DOHH2 (cell line): Measurements from ENCODE around the gene KLF16.
A peak's percentile ranks its signal among the peaks of the same experiment; 100 is the strongest.

Source experiments
- H3F3A ChIP-seq: fragments of 200-600 bp; sonication (generic), shearing (Covaris generic); 2 replicates; pipeline ENCODE4 v1.6.0; 2016; ENCODE audit warnings: antibody characterized with exemption, mild to moderate bottlenecking; ENCODE audit not compliant: control insufficient read depth, insufficient read depth
- H3K27ac ChIP-seq: fragments of 200-600 bp; sonication (generic); 2 replicates; pipeline ENCODE4 v1.5.1; 2014; ENCODE audit warnings: low read depth, mild to moderate bottlenecking, low read length, moderate library complexity
- H3K27me3 ChIP-seq: fragments of 200-600 bp; sonication (generic); 2 replicates; pipeline ENCODE4 v1.6.1; 2014; ENCODE audit warnings: mild to moderate bottlenecking, low read length, mixed read lengths; ENCODE audit not compliant: control insufficient read depth
- H3K36me3 ChIP-seq: fragments of 200-600 bp; sonication (generic); 2 replicates; pipeline ENCODE4 v1.6.1; 2014; ENCODE audit warnings: mild to moderate bottlenecking, low read length, moderate library complexity, mixed read lengths; ENCODE audit not compliant: control insufficient read depth
- H3K4me1 ChIP-seq: fragments of 200-600 bp; sonication (generic); 2 replicates; pipeline ENCODE4 v1.6.1; 2014; ENCODE audit warnings: mild to moderate bottlenecking, low read length, mixed read lengths; ENCODE audit not compliant: control insufficient read depth
- H3K4me2 ChIP-seq: fragments of 200-600 bp; sonication (generic); 2 replicates; pipeline ENCODE4 v1.6.0; 2014; ENCODE audit warnings: mild to moderate bottlenecking, low read length, moderate library complexity
- H3K4me3 ChIP-seq: fragments of 200-600 bp; sonication (generic); 2 replicates; pipeline ENCODE4 v1.5.1; 2014; ENCODE audit warnings: mild to moderate bottlenecking, low read length, mixed read lengths
- H3K79me2 ChIP-seq: fragments of 200-600 bp; sonication (generic); 2 replicates; pipeline ENCODE4 v1.6.1; 2014; ENCODE audit warnings: mild to moderate bottlenecking, low read length, mixed read lengths; ENCODE audit not compliant: control insufficient read depth
- H3K9me2 ChIP-seq: fragments of 200-600 bp; sonication (generic); replicated peaks from 2 replicates; pipeline ENCODE4 v1.6.1; 2014; ENCODE audit warnings: mild to moderate bottlenecking, low read length, mixed read lengths; ENCODE audit not compliant: control insufficient read depth
- H3K9me3 ChIP-seq: fragments of 200-600 bp; sonication (generic); 2 replicates; pipeline ENCODE4 v1.6.1; 2014; ENCODE audit warnings: antibody characterized with exemption, low read length, mixed read lengths; ENCODE audit not compliant: control insufficient read depth, insufficient read depth
- H4K20me1 ChIP-seq: fragments of 200-600 bp; sonication (generic); 2 replicates; pipeline ENCODE4 v1.6.0; 2014; ENCODE audit warnings: low read depth, mild to moderate bottlenecking, antibody characterized with exemption, low read length, moderate library complexity; ENCODE audit not compliant: control insufficient read depth, insufficient read depth
- EZH2phosphoT487 ChIP-seq: fragments of 200-600 bp; sonication (generic); IDR thresholded peaks from 2 replicates; pipeline ENCODE4 v1.6.1; 2017; ENCODE audit warnings: borderline replicate concordance, mild to moderate bottlenecking, antibody characterized with exemption, low read length, moderate library complexity, mixed read lengths
- TF ChIP-seq, protein P1 (sequence below): fragments of 200-600 bp; sonication (generic); IDR thresholded peaks from one replicate; pipeline ENCODE4 v1.5.1; 2014; ENCODE audit warnings: antibody characterized with exemption, mild to moderate bottlenecking, low read depth, low read length; ENCODE audit not compliant: poor library complexity, severe bottlenecking

The KLF16 gene

DNA sequence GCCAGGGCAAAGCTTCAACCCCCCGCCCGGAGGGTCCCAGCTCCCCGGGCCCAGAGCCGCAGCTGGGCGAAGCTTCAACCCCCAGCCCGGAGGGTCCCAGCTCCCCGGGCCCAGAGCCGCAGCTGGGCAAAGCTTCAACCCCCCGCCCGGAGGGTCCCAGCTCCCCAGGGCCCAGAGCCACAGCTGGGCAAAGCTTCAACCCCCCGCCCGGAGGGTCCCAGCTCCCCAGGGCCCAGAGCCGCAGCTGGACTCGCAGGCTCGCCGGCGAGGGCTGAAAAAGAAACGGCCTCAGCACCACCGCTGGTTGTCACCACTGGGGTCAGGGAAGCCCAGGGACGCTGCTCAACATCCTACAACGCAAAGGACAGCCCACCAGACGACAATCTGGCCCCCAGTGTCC, 20.3 kb downstream of the KLF16 start:
- Histone ChIP-seq H3K36me3 (peaks cover 53% of the 10 kb centered on the region), H3K4me2 (no peak overlapping the region), H4K20me1 (peaks cover 34% of the 10 kb centered on the region), H3K4me1 (peaks cover 41% of the 10 kb centered on the region), H3K27me3 (no peaks in the 10 kb centered on the region), H3K9me3 (no peaks in the 10 kb centered on the region), H3K79me2 (peaks cover 99% of the 10 kb centered on the region), H3F3A (no peaks in the 10 kb centered on the region), H3K27ac (no peak overlapping the region), H3K9me2 (no peaks in the 10 kb centered on the region), H3K4me3 (no peak overlapping the region)
- no peak for TF ChIP-seq EZH2phosphoT487
- TF ChIP-seq, protein P1, sequence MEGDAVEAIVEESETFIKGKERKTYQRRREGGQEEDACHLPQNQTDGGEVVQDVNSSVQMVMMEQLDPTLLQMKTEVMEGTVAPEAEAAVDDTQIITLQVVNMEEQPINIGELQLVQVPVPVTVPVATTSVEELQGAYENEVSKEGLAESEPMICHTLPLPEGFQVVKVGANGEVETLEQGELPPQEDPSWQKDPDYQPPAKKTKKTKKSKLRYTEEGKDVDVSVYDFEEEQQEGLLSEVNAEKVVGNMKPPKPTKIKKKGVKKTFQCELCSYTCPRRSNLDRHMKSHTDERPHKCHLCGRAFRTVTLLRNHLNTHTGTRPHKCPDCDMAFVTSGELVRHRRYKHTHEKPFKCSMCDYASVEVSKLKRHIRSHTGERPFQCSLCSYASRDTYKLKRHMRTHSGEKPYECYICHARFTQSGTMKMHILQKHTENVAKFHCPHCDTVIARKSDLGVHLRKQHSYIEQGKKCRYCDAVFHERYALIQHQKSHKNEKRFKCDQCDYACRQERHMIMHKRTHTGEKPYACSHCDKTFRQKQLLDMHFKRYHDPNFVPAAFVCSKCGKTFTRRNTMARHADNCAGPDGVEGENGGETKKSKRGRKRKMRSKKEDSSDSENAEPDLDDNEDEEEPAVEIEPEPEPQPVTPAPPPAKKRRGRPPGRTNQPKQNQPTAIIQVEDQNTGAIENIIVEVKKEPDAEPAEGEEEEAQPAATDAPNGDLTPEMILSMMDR = no peak

DNA sequence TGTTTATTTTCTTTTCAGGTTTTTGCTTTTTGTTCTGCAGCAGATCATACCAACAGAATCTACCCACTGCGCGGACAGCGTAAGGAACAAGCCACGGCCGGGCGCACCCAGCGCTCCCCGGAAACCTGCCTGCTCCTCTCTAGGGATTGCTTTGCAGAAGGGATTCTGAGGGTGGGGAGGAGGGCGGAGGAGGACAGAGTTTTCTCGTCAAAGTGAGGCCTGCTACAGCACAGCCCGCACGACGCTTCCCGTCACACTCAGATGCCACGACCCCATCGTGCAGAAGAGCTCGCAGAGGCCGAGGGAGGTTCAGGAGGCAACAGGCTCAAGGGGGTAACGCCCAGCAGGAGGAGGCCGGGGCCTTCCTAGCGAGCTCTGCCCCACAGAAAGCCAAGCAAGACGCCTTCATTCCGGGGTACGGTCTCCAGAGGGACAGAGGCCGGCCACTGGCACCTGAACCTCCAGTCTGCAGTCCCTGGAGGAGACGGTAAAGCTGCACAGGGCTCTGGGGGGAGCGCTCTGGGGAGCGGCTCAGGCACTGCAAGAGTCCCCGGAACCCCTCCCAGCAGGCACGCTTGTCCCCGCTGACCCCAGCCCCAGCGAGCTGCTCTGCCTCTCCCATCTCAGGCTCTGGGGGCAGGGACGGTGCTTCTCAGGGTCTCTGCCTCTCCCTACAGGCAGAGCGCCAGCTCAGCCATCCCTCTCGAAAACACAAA, 22.0 kb downstream of the KLF16 start:
- Histone ChIP-seq H3K9me2 (no peaks in the 10 kb centered on the region), H3F3A (no peaks in the 10 kb centered on the region), H3K9me3 (no peaks in the 10 kb centered on the region), H3K4me2 (no peak overlapping the region), H3K79me2 (peaks cover 99% of the 10 kb centered on the region), H3K4me3 (no peak overlapping the region), H3K4me1 (peaks cover 30% of the 10 kb centered on the region), H3K27me3 (no peaks in the 10 kb centered on the region), H3K36me3 (peaks cover 42% of the 10 kb centered on the region), H4K20me1 (peaks cover 31% of the 10 kb centered on the region), H3K27ac (no peak overlapping the region)
- TF ChIP-seq, protein P1 = no peak
- TF ChIP-seq EZH2phosphoT487 = no peak

DNA sequence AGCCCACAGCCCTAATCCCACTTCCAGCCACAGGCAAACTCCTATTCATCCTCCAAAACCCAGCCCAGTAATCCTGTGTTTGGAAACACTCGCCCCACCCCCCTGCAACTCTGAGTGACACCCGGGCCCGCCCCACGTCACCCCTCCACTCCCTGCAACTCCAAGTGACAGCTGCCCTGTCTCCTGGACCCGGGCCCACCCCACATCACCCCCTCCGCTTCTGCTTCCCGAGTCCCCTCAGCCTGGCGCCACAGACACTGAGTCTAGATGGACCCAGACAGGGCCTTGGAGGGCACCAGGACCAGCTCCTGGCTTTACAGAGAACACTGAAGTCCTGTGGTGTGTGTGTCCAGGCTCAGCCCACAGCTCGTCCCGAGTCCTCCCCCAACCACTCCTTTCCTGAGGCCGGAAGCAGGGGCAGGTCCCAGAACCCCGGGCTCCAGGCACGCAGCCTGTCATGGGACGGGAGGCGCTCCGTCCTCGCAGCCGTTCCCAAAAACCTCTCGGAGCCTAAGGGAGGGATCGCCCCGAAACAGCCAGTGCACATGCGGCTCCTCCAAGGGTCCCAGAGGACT, 22.8 kb downstream of the KLF16 start:
- TF ChIP-seq, protein P1 = no peak
- TF ChIP-seq EZH2phosphoT487 = no peak
- no peak overlapping the region for H3K4me3 ChIP-seq
- H3K4me1 ChIP-seq = peaks cover 24% of the 10 kb centered on the region
- no peaks in the 10 kb centered on the region for H3F3A ChIP-seq
- H3K79me2 ChIP-seq = peaks cover 99% of the 10 kb centered on the region
- H3K36me3 ChIP-seq = peaks cover 35% of the 10 kb centered on the region
- peaks cover 24% of the 10 kb centered on the region for H4K20me1 ChIP-seq
- H3K27me3 ChIP-seq = no peaks in the 10 kb centered on the region
- no peaks in the 10 kb centered on the region for H3K9me3 ChIP-seq
- H3K4me2 ChIP-seq = no peak overlapping the region; the same call in 1 of the 2 replicates
- H3K9me2 ChIP-seq = no peaks in the 10 kb centered on the region
- peak overlapping the region; percentile 11; the same call in 1 of the 2 replicates for H3K27ac ChIP-seq
